Left renal pelvis (tissue), 4 donors: ENCODE results near the gene TLN1. TPM values are rescaled to one million over a fixed set of nuclear protein-coding genes. Genes with fewer than 3 reads are reported as not detected.

ENCODE experiments used
- DNase-seq, 4 donors: peaks; one replicate each; pipeline ENCODE4 v3.0.0-alpha.2; 2013; ENCODE audit warnings: low read depth in 4 of 4, low spot score in 3 of 4
- polyA plus RNA-seq, 4 donors: library from polyadenylated mRNA; unstranded; fragments of 120-200 nt; gene quantifications; one replicate each; pipeline ENCODE4 v1.2.1, GENCODE V29; 2013; ENCODE audit not compliant: insufficient read length in 4 of 4

Gene TLN1
- polyA plus RNA-seq, 4 donors, result 141 to 173 (median 163) TPM

GRCh38 chr9:35756275-35757225, 24.6 kb upstream of the TLN1 start:
- DNase-seq, result peak in 1 of 4 donors; percentile 51

DNA sequence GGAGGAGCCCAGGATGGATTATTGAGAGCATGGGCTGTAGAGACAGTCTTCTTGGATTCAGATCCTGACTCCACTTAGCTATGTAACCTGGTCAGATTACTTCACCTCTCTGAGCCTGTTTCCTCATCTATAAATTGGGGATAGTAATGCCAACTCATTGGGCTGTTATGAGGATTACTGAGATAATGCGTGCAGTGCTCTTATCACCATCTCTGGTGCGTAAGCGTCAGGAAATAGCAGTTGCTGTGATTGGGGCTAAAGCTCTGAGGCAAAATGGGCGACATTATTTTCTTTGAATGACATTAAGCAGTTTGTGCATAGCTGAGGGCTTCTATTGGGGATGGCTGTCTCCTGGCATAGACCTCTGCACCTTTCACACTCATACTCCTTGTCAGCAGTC, 23.1 kb upstream of the TLN1 start:
- DNase-seq, result no peak

DNA sequence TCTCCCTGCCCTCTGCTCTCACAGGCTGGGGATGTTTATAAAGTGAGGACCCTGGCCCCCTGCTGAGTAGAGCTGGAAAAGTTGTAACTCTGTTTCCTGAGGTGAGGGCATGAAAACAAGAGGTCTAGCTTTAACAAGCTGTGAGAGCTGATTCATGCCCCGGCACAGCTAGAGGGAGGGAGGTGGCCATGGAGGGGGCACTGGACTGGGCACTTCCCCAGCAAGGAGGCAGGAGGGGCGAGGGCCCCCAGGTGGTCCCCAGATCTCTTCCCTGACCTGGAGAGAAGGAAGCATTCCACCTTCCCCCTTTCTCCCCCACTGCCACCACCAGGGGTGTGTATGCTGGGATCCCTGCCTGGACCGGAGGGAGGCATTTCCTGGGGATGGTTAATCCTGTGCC, 22.3 kb upstream of the TLN1 start, which contains the start of gene MSMP:
Gene MSMP, minus strand, starts transcription at position 13 of the 400 bp plus-strand sequence. CDS start 147 bp downstream, outside the sequence.
- DNase-seq, result no peak

- DNase-seq, result no peak
These were observed 21.5 kb upstream of the TLN1 start for GRCh38 chr9:35753466-35753865.

DNA sequence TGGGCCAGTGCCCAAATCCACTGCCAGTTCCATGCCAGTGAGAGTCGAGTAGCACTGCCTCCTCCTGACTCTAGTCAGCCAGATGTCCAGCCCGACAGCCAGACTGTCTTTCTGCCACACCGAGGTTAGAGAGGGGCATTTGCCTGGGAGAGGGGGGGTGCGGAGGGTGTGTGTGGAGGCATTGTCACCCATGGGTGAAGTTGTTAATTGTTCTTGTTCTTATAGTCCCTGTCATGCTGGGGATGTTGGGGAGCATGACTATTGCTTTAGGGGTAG, 18.2 kb upstream of the TLN1 start:
- no peak for DNase-seq

DNA sequence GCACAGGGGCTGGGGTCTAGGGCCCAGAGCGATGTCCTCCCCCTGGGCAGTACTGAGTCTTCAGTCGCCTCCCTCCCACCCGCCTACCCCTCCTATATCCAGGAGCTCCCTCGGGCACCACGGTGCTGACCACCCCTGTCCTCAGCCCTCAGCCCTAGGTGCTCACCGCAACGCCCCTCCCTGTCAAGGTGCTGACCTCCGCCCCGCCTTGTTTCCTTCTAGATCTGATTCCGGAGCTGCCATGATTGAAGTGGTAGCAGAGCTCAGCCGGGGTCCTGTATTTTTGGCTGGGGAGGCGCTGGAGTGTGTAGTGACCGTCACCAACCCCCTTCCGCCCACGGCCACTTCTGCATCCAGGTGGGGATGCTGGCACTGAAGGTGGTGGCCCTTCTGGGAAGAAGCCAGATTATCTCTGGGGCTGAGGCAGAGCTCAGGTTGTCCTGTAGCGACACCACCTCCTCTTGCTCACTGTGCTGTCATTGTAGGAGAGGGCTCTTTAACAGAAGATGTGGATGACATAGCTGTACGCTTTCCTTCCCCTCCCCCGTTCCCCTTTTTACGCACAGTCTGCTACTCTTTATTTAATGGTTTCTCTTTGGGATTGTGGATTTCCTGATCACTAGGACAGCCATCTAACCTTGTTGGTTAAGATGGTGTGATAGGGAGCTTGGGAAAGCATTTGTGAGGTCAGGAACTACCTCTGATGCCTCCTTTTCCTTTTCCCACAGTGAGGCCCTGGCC, 17.7 kb upstream of the TLN1 start:
- no peak for DNase-seq

DNA sequence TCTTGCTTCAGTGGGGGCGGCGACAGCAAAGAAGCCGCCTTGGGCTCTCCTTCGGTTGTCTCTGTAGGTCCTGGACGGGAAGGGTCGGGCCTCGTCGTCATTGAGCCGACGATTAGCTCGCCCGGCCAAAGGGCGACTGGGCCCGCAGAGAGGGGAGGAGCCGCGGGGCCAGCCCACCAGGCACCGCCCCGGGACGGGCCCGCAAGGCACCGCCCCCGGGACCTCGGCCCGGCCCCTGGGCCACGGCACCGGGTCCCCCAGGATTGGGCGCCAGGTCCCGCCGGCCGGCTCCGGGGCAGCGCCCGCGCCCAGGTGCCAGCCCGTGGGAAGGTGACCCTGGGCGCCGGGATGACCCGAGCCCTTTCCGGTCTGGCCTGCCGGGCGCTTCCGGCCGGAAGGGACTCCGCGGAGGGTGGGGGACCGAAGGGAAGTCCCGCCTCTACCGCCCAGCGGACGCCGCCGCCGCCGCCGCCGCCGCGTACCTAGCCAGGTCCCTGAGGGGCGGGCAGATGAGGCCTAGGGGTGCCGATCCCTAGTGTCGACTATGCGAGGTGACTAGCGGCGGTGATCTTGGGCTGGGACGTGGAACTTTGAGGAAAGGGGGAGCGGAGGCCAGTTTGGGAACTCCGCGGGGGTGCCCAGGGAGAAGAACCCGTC, 17.0 kb upstream of the TLN1 start, which contains the start of the genes GBA2 and RGP1:
Gene GBA2, minus strand, starts transcription at position 371 of the 657 bp plus-strand sequence. CDS start 524 bp downstream, outside the sequence.
Gene RGP1, plus strand, starts transcription at position 430 of the 657 bp plus-strand sequence. CDS start 469 bp downstream, outside the sequence.
- DNase-seq, result peak in 1 of 4 donors; percentile 40

- DNase-seq, result no peak
These were observed 16.4 kb upstream of the TLN1 start for GRCh38 chr9:35748242-35748857.

DNA sequence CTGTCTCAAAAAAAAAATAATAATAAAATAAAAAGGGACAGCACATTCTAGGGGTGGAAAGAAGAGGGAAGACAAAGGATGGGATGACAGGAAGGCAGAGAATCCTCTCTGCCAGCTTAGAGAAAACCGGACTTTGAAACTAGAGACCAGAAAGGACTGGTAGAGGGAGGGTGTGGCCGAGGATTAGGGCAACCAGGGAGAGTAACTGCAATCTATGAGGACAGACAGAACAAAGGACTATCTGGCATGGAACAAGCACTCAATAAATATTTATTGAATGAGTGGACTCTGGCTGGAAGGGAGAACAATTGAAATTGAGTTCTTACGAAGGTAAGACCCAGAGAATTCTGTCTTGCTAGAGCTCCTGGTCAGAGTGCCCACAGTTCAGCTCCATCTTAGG, 14.6 kb upstream of the TLN1 start:
- no peak for DNase-seq

- no peak for DNase-seq
These were observed 13.6 kb upstream of the TLN1 start for GRCh38 chr9:35745569-35745968.

GRCh38 chr9:35743880-35744518, 12.0 kb upstream of the TLN1 start:
- DNase-seq, result no peak

- DNase-seq, result no peak
These were observed 11.5 kb upstream of the TLN1 start for GRCh38 chr9:35743452-35743851.

DNA sequence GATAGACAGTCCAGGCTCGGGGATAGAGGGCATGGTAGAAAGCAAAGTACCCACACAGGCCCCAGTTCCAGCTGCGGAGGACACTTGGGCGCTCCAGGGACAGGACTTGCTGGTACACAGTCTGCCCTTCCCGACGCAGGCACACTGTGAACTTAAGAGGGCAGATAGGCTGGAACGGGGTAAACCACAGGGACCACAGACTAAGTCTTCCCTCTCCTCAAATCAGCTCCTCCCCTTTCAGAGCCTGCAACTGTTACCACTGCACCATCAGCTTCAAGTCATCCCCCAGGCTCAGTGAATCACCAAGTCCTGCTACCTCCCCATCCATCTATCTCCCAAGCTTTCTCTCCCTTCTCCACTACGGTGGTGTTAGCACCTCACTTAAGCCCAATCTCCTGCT, 9.7 kb upstream of the TLN1 start:
- DNase-seq, result no peak

GRCh38 chr9:35740243-35740642, 8.2 kb upstream of the TLN1 start:
- DNase-seq, result no peak

GRCh38 chr9:35738924-35739323, 6.9 kb upstream of the TLN1 start:
- DNase-seq, result no peak

- DNase-seq, result no peak
These were observed 6.2 kb upstream of the TLN1 start for GRCh38 chr9:35738186-35738585.

GRCh38 chr9:35737143-35737542, 5.1 kb upstream of the TLN1 start:
- DNase-seq, result no peak

GRCh38 chr9:35736201-35736633, 4.2 kb upstream of the TLN1 start:
- DNase-seq, result peak in 1 of 4 donors; percentile 56

- no peak for DNase-seq
These were observed 2.1 kb upstream of the TLN1 start for GRCh38 chr9:35734096-35734495.
